Measurements from ENCODE around the gene ANKFY1.

Gene ANKFY1

GRCh38 chr17:4247971-4248388 is 15.8 kb downstream of the ANKFY1 start:
- H3K4me3 ChIP-seq (replicated peaks in 1 of 2; ENCODE audit: low read depth in 2 of 2, low read length in 2 of 2) = no peak overlapping the region
- TF ChIP-seq CTCF (IDR thresholded peaks at IDR 0.05; ENCODE audit: low read depth, low read length) = no peak
- DNase-seq (ENCODE audit: low read depth in 2 of 2) = no peak

GRCh38 chr17:4247361-4247970 is 16.3 kb downstream of the ANKFY1 start:
- DNase-seq (ENCODE audit: low read depth in 2 of 2) = no peak
- TF ChIP-seq CTCF (IDR thresholded peaks at IDR 0.05; ENCODE audit: low read depth, low read length) = no peak
- no peak overlapping the region for H3K4me3 ChIP-seq (replicated peaks in 1 of 2; ENCODE audit: low read depth in 2 of 2, low read length in 2 of 2)

GRCh38 chr17:4246674-4247073 is 17.1 kb downstream of the ANKFY1 start:
- no peak for DNase-seq (ENCODE audit: low read depth in 2 of 2)
- TF ChIP-seq CTCF (IDR thresholded peaks at IDR 0.05; ENCODE audit: low read depth, low read length) = no peak
- H3K4me3 ChIP-seq (replicated peaks in 1 of 2; ENCODE audit: low read depth in 2 of 2, low read length in 2 of 2) = no peak overlapping the region

GRCh38 chr17:4241535-4241934 is 22.2 kb downstream of the ANKFY1 start:
- no peak for TF ChIP-seq CTCF (IDR thresholded peaks at IDR 0.05; ENCODE audit: low read depth, low read length)
- H3K4me3 ChIP-seq (replicated peaks in 1 of 2; ENCODE audit: low read depth in 2 of 2, low read length in 2 of 2) = no peak overlapping the region
- DNase-seq (ENCODE audit: low read depth in 2 of 2) = no peak

GRCh38 chr17:4236456-4236855 is 27.3 kb downstream of the ANKFY1 start:
- DNase-seq (ENCODE audit: low read depth in 2 of 2) = peak; percentile 27 to 67
- TF ChIP-seq CTCF (IDR thresholded peaks at IDR 0.05; ENCODE audit: low read depth, low read length) = no peak
- no peak overlapping the region for H3K4me3 ChIP-seq (replicated peaks in 1 of 2; ENCODE audit: low read depth in 2 of 2, low read length in 2 of 2)

GRCh38 chr17:4235372-4236279 is 28.2 kb downstream of the ANKFY1 start:
- no peak overlapping the region for H3K4me3 ChIP-seq (replicated peaks in 1 of 2; ENCODE audit: low read depth in 2 of 2, low read length in 2 of 2)
- no peak for TF ChIP-seq CTCF (IDR thresholded peaks at IDR 0.05; ENCODE audit: low read depth, low read length)
- peak; percentile 57 to 66 for DNase-seq (ENCODE audit: low read depth in 2 of 2)
